Activated CD4-positive, alpha-beta memory T cell treated with anti-CD3 and anti-CD28 coated beads, Interleukin-2, amount 10 ng/mL, durations not matched to agents 7 days and 5 days (primary cell): ENCODE results near the gene HERC6. TPM values are rescaled to one million over a fixed set of nuclear protein-coding genes. Genes with fewer than 3 reads are reported as not detected.
"Not testable (repeated sequence)": the region's sequence is repeated elsewhere in the genome, so short reads cannot be mapped to it uniquely, and the experiment has no call there.

Experiments used
- CTCF ChIA-PET: fragments of 350-600 bp; sonication (Branson Sonifier 250); formaldehyde crosslinking; loops from one replicate; lab custom pipeline; 2021; ENCODE audit warnings: antibody characterized with exemption, inconsistent platforms; lab: Charles Lee
- POLR2A ChIA-PET: fragments of 350-600 bp; sonication (Branson Sonifier 250); formaldehyde crosslinking; loops from one replicate; lab custom pipeline; 2021; ENCODE audit warnings: antibody characterized with exemption; lab: Charles Lee
- DNase-seq: peaks from one replicate; pipeline ENCODE4 v3.0.0-alpha.2; 2020
- H3K27ac Mint-ChIP-seq: one replicate; pipeline ENCODE4 v1.8.0; 2021; ENCODE audit warnings: mild to moderate bottlenecking, mixed read lengths
- H3K27me3 Mint-ChIP-seq: one replicate; pipeline ENCODE4 v1.8.0; 2021; ENCODE audit warnings: mixed read lengths
- H3K36me3 Mint-ChIP-seq: one replicate; pipeline ENCODE4 v1.8.0; 2021; ENCODE audit warnings: low read depth, mixed read lengths
- H3K4me1 Mint-ChIP-seq: one replicate; pipeline ENCODE4 v1.8.0; 2021; ENCODE audit warnings: mixed read lengths
- H3K4me3 Mint-ChIP-seq: one replicate; pipeline ENCODE4 v1.8.0; 2021; ENCODE audit warnings: mild to moderate bottlenecking, mixed read lengths
- H3K9me3 Mint-ChIP-seq: one replicate; pipeline ENCODE4 v1.8.0; 2021; ENCODE audit warnings: mixed read lengths
- total RNA-seq, 2 experiments: library from RNA; stranded (reverse); gene quantifications; one replicate each; pipeline ENCODE4 v1.2.3, GENCODE V29; 2021

HERC6 gene
- total RNA-seq, 2 experiments from 2014 or later = 47.5 to 49.0 TPM

- not testable (repeated sequence) for H3K27ac Mint-ChIP-seq, H3K27me3 Mint-ChIP-seq, H3K9me3 Mint-ChIP-seq, H3K4me3 Mint-ChIP-seq, DNase-seq, H3K4me1 Mint-ChIP-seq
- ChIA-PET POLR2A (interaction anchor here (1.2 to 1.4 kb wide), 2 partner anchors 17 to 19 kb away, joined by 3 to 5 read pairs; partner anchors contain the start of gene HERC5), CTCF (interaction anchor here (1.2 kb wide), 1 partner anchor 154 kb away, joined by 3 read pairs; the partner anchor contains the start of gene PPM1K)
- H3K36me3 Mint-ChIP-seq = peaks cover 78% of the 10 kb centered on the region
Observed at GRCh38 chr4:88437873-88438272, 59.2 kb downstream of the HERC6 start.

DNA sequence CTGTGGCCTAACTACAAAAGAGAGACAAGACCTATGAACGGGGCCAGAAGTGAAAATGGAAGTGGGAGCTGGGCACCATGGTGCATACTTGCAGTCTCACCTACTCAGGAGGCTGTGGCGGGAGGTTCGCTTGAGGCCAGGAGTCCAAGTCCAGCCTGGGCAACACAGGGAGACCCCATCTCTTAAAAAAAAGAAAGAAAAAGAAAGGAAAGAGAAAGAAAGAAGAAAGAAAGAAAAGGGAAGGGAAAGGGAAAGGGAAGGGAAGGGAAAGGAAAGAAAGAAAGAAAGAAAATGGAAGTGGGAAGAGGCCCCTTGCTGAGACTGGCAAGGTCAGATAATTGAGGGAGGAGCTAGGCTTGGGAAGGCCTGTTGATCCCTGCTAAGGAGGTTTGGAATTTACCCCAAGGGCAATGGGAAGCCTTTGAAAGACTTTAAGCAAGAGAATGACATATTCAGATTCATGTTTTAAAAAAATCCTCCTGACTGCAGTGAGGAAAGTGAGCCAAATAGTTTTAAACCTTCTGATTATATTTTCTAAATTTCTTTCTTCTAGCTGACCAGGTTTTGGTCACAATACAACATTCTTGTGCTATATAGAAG, 60.6 kb downstream of the HERC6 start:
- no peak for DNase-seq
- peaks cover 77% of the 10 kb centered on the region for H3K36me3 Mint-ChIP-seq
- H3K4me3 Mint-ChIP-seq = no peak overlapping the region
- peaks cover 7% of the 10 kb centered on the region for H3K4me1 Mint-ChIP-seq
- H3K9me3 Mint-ChIP-seq = peaks cover 4% of the 10 kb centered on the region
- POLR2A ChIA-PET = no interaction called here
- H3K27me3 Mint-ChIP-seq = no peaks in the 10 kb centered on the region
- CTCF ChIA-PET = interaction anchor here (0.7 kb wide), 1 partner anchor 29 kb away, joined by 3 read pairs; no protein-coding TSS in a partner anchor
- H3K27ac Mint-ChIP-seq = no peak overlapping the region

DNA sequence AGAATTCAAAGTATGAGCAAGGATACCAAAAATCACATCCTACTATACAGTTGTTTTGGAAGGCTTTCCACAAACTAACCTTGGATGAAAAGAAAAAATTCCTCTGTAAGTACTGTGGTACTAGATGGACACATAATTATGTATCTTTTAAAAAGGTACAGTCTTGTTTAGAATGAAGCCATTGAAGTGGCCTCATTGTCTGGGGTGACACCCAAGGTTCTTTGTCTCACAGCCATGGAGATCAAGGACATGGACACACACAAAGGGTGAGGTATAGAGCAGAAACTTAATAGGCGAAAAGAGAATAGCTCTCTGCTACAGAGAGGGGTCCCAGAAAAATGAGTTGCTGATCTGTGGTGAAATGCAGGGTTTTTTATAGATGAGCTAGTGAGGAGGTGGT, 61.5 kb downstream of the HERC6 start:
- Mint-ChIP-seq H3K4me3 (no peak overlapping the region), H3K9me3 (peaks cover 4% of the 10 kb centered on the region), H3K4me1 (peaks cover 7% of the 10 kb centered on the region), H3K27me3 (no peaks in the 10 kb centered on the region), H3K27ac (no peak overlapping the region), H3K36me3 (peaks cover 79% of the 10 kb centered on the region)
- no peak for DNase-seq
- CTCF ChIA-PET = no interaction called here
- POLR2A ChIA-PET = interaction anchor here (1.6 kb wide), 1 partner anchor 17 kb away, joined by 5 read pairs; the partner anchor contains the start of gene HERC5

DNA sequence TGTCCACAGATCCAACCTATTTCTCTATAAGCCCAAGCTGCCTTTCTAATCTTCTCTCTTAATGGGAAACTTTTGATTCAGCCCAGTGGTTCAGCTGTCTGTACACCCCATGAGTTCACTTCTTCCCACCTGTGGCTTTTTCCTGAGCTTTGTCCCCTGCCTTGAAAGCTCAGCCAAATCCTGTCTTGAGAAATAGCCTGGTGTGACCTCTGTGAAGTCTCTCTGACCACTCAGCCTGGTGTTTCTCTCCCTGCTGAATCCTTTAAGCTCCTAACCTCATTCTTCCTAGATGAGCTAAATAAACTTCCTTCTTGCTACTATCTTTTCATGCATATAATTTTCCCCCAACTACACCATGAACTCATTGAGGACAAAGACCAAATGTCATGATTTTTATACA, 63.0 kb downstream of the HERC6 start:
- Mint-ChIP-seq H3K4me1 (peaks cover 7% of the 10 kb centered on the region), H3K27ac (no peak overlapping the region), H3K4me3 (no peak overlapping the region), H3K36me3 (peaks cover 75% of the 10 kb centered on the region), H3K9me3 (peaks cover 4% of the 10 kb centered on the region), H3K27me3 (no peaks in the 10 kb centered on the region)
- POLR2A ChIA-PET = interaction anchor here (1.0 to 1.6 kb wide), 3 partner anchors 16 to 158 kb away, joined by 4 to 6 read pairs (median 5); partner anchors contain the start of genes HERC5, HERC6 and PPM1K
- CTCF ChIA-PET = interaction anchor here (0.8 kb wide), 1 partner anchor 223 kb away, joined by 3 read pairs; no protein-coding TSS in a partner anchor
- DNase-seq = no peak

DNA sequence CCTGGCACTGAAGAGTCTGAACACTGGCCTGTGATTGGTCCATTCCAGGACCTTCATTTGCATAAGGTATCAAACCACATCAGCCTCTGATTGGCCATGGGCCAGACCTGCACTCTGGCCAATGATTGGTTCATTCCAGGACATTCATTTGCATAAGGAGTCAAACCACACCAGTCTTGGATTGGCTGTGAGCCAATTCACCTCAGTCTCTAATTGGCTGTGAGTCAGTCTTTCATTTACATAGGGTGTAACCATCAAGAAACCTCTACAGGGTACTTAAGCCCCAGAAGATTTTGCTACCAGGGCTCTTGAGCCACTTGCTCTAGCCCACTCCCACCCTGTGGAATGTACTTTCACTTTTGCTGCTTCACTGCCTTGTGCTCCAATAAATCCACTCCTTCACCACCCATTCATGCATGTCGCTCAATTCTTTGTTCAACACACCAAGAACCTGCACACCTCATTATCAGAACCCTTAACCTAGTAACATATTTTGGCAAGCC, 64.1 kb downstream of the HERC6 start:
- CTCF ChIA-PET = no interaction called here
- Mint-ChIP-seq H3K4me1 (peaks cover 7% of the 10 kb centered on the region), H3K9me3 (peaks cover 4% of the 10 kb centered on the region), H3K27ac (no peak overlapping the region), H3K27me3 (no peaks in the 10 kb centered on the region), H3K4me3 (no peak overlapping the region), H3K36me3 (peaks cover 70% of the 10 kb centered on the region)
- POLR2A ChIA-PET = no interaction called here
- DNase-seq = no peak

DNA sequence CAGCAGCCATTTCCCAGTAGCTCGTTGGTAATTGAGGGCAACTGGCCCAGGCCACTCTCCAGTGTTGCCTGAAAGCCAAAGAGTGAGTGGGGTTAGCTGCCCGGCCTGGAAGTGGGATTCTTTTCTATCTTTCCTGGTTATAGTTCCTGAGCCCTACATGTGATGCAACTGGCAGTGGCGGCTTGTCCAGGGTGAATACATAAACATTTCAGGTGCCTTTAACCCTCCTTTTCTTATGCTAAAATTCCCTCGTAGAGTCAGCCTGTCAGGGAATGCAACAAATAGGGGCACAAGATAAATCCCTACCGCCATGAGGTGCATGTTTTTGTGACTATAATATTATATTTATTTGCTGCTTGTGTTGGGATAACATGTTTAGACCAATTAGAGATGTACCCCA, 64.8 kb downstream of the HERC6 start:
- peaks cover 71% of the 10 kb centered on the region for H3K36me3 Mint-ChIP-seq
- H3K4me3 Mint-ChIP-seq = no peak overlapping the region
- no peaks in the 10 kb centered on the region for H3K27me3 Mint-ChIP-seq
- DNase-seq = no peak
- no peak overlapping the region for H3K27ac Mint-ChIP-seq
- ChIA-PET CTCF (no interaction called here), POLR2A (no interaction called here)
- peaks cover 7% of the 10 kb centered on the region for H3K4me1 Mint-ChIP-seq
- H3K9me3 Mint-ChIP-seq = peaks cover 4% of the 10 kb centered on the region

DNA sequence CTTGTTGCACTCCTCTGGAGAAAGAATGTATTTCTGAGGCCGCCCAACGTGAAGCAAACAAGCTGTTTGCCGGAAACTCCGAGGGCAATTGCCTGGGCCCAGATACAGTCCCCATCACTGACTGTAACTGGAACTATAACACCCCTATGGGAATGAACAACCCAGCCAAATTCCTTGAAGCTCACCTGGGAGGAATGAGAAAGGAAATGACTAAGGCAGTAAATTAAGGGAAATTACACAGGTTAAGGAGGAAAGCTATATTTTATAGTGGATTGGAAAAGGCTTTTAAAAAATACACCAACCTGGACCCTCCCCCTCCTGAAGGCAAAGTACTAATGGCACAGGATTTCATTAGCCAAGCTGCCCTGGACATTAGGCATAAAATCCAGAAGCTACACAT, 66.6 kb downstream of the HERC6 start:
- Mint-ChIP-seq H3K36me3 (peaks cover 67% of the 10 kb centered on the region), H3K9me3 (peaks cover 4% of the 10 kb centered on the region), H3K4me1 (peaks cover 2% of the 10 kb centered on the region), H3K27ac (no peak overlapping the region), H3K4me3 (no peak overlapping the region), H3K27me3 (no peaks in the 10 kb centered on the region)
- POLR2A ChIA-PET = interaction anchor here (1.1 to 1.9 kb wide), 3 partner anchors 9 to 62 kb away, joined by 3 to 8 read pairs (median 7); partner anchors contain the start of gene HERC5
- DNase-seq = no peak
- CTCF ChIA-PET = interaction anchor here (0.8 to 1.7 kb wide), 3 partner anchors 10 to 70 kb away, joined by 3 to 4 read pairs (median 3); no protein-coding TSS in a partner anchor

DNA sequence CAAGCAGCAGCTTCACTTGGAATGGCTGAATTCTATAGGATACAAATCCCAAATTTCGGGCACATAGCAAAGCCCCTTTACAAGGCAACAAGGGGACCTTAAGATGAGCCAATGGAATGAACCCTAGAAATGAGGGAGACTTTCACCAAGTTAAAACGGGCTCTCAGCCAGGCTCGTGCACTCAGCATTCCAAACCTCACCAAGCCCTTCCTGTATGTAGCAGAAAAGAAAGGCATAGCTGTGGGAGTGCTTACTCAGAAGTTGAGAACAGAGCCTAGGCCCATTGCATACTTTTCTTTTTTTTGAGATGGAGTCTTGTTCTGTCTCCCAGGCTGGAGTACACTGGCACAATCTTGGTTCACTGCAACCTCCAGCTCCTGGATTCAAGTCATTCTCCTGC, 67.5 kb downstream of the HERC6 start:
- Mint-ChIP-seq H3K4me1 (peaks cover 2% of the 10 kb centered on the region), H3K27ac (no peak overlapping the region), H3K27me3 (no peaks in the 10 kb centered on the region), H3K4me3 (no peak overlapping the region), H3K9me3 (peaks cover 4% of the 10 kb centered on the region), H3K36me3 (peaks cover 60% of the 10 kb centered on the region)
- POLR2A ChIA-PET = interaction anchor here (1.1 to 1.9 kb wide), 2 partner anchors 8 to 10 kb away, joined by 7 to 8 read pairs; partner anchors contain the start of gene HERC5
- DNase-seq = no peak
- CTCF ChIA-PET = interaction anchor here (1.7 kb wide), 1 partner anchor 9 kb away, joined by 4 read pairs; no protein-coding TSS in a partner anchor

GRCh38 chr4:88447371-88448095, 68.9 kb downstream of the HERC6 start:
- Mint-ChIP-seq H3K27me3 (no peaks in the 10 kb centered on the region), H3K9me3 (peaks cover 4% of the 10 kb centered on the region), H3K4me3 (no peak overlapping the region), H3K4me1 (peaks cover 4% of the 10 kb centered on the region), H3K27ac (no peak overlapping the region), H3K36me3 (peaks cover 49% of the 10 kb centered on the region)
- ChIA-PET POLR2A (interaction anchor here (0.9 to 1.5 kb wide), 2 partner anchors 9 to 69 kb away, joined by 3 to 4 read pairs; partner anchors contain the start of gene HERC6), CTCF (interaction anchor here (1.0 kb wide), 1 partner anchor 23 kb away, joined by 3 read pairs; no protein-coding TSS in a partner anchor)
- no peak for DNase-seq

DNA sequence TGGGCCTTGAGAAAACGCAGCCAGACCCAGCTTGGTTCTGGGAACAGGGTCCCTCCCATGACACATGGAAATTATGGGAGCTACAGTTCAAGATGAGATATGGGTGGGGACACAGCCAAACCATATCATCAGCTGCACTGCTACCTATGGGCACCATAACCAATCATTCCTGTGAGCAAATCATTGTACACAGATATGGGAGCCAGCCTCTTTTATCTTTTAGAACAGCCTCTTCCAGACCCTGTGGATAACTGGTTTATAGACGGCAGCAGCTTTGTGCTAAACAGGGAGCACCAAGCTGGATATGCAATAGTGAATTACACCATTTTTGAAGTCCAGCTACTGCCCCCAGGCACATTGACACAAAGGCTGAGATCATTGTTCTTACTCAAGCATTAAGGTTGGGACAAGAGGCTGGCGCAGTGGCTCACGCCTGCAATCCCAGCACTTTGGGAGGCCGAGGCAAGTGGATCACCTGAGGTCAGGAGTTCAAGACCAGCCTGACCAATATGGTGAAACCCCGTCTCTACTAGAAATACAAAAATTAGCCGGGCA, 69.6 kb downstream of the HERC6 start:
- not testable (repeated sequence) for H3K4me1 Mint-ChIP-seq, H3K27me3 Mint-ChIP-seq, H3K27ac Mint-ChIP-seq, H3K4me3 Mint-ChIP-seq, H3K9me3 Mint-ChIP-seq, DNase-seq
- ChIA-PET CTCF (interaction anchor here (1.0 kb wide), 1 partner anchor 23 kb away, joined by 3 read pairs; no protein-coding TSS in a partner anchor), POLR2A (interaction anchor here (0.9 to 1.5 kb wide), 2 partner anchors 8 to 70 kb away, joined by 3 to 4 read pairs; partner anchors contain the start of gene HERC6)
- peaks cover 49% of the 10 kb centered on the region for H3K36me3 Mint-ChIP-seq

- Mint-ChIP-seq H3K36me3 (peaks cover 50% of the 10 kb centered on the region), H3K4me1 (peaks cover 6% of the 10 kb centered on the region), H3K27ac (no peak overlapping the region), H3K27me3 (no peaks in the 10 kb centered on the region), H3K4me3 (no peak overlapping the region), H3K9me3 (peaks cover 2% of the 10 kb centered on the region)
- no peak for DNase-seq
- ChIA-PET CTCF (no interaction called here), POLR2A (interaction anchor here (0.7 to 1.5 kb wide), 3 partner anchors 70 to 167 kb away, joined by 3 to 5 read pairs (median 3); partner anchors contain the start of gene HERC6)
Observed at GRCh38 chr4:88448889-88449288, 70.2 kb downstream of the HERC6 start.

DNA sequence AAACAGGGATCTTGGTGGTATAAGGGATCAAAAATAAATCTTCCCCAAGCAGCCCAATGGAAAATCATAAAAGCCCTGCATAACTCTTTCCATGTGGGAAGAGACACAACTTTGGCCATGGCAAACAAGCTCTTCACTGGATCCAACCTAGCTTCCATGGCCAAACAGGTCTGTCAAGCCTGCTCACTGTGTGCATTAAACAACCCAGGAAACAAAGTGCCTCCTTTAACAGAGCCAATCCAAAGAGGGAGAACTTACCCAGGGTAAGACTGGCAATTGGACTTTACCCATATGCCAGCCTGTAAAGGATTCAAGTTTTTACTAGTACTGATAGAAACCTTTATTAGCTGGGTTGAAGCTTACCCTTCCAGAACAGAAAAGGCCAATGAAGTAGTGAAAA, 70.6 kb downstream of the HERC6 start:
- Mint-ChIP-seq H3K4me3 (no peak overlapping the region), H3K36me3 (peaks cover 48% of the 10 kb centered on the region), H3K27me3 (no peaks in the 10 kb centered on the region), H3K9me3 (peaks cover 2% of the 10 kb centered on the region), H3K4me1 (peaks cover 6% of the 10 kb centered on the region), H3K27ac (no peak overlapping the region)
- POLR2A ChIA-PET = interaction anchor here (0.6 to 1.0 kb wide), 3 partner anchors 71 to 167 kb away, joined by 3 to 5 read pairs (median 3); partner anchors contain the start of gene HERC6
- CTCF ChIA-PET = no interaction called here
- DNase-seq = no peak
